Measurements from ENCODE around the gene SUCLG1.

The SUCLG1 gene

DNA sequence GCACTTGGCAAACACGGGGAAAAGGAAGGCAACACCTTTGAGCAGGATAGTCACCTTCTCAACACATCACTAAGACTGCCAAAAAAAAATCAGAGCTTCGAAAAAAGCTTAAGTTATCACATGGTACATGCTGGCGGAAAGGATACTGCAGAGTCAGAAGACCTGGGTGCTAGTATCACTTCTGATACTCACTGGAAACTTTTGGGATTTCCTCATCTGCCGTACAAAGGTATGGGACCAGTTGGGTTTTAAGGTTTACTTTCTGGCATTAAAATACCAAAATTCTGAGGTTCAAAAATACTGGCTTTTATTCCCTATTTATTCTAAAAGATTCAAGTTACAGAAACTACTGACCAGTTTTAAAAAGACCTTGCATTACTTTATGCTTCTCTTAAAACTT, 2.9 kb downstream of the SUCLG1 start:
- Histone ChIP-seq H3K4me3 (replicated peaks; ENCODE audit: insufficient read depth, low read length) (no peak overlapping the region), H3K27ac (replicated peaks) (no peak overlapping the region), H3K27me3 (ENCODE audit: insufficient read depth, poor library complexity, severe bottlenecking) (no peaks in the 10 kb centered on the region)
- no peak for TF ChIP-seq POLR2AphosphoS5 (IDR thresholded peaks at IDR 0.05; ENCODE audit: low read depth)
- TF ChIP-seq, protein P1, sequence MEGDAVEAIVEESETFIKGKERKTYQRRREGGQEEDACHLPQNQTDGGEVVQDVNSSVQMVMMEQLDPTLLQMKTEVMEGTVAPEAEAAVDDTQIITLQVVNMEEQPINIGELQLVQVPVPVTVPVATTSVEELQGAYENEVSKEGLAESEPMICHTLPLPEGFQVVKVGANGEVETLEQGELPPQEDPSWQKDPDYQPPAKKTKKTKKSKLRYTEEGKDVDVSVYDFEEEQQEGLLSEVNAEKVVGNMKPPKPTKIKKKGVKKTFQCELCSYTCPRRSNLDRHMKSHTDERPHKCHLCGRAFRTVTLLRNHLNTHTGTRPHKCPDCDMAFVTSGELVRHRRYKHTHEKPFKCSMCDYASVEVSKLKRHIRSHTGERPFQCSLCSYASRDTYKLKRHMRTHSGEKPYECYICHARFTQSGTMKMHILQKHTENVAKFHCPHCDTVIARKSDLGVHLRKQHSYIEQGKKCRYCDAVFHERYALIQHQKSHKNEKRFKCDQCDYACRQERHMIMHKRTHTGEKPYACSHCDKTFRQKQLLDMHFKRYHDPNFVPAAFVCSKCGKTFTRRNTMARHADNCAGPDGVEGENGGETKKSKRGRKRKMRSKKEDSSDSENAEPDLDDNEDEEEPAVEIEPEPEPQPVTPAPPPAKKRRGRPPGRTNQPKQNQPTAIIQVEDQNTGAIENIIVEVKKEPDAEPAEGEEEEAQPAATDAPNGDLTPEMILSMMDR (IDR thresholded peaks at IDR 0.05; ENCODE audit: insufficient read depth, low read length): no peak
- no peak for DNase-seq (ENCODE audit: low read depth in 1 of 2, low spot score in 1 of 2)

DNA sequence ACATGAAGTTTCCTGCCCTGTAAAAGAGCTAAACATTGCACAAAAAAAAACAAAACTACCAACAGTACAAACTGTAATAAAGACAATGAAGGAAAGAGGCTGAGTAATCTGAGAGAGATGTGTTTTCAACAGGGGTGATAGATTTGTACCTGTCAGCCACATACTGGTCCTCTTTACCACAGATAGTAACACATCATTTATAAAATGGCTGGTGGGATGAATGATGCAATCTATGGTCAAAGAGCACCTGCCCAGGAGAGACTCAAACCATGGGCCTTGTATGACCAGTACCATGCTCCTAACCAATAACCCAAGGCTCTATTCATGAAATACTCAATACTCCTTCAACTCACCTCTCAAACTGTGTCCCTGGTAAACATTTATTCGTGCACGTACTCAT, 4.5 kb downstream of the SUCLG1 start:
- H3K4me3 ChIP-seq (replicated peaks; ENCODE audit: insufficient read depth, low read length): no peak overlapping the region
- H3K27me3 ChIP-seq (ENCODE audit: insufficient read depth, poor library complexity, severe bottlenecking): no peaks in the 10 kb centered on the region
- TF ChIP-seq, protein P1 (IDR thresholded peaks at IDR 0.05; ENCODE audit: insufficient read depth, low read length): no peak
- TF ChIP-seq GABPA (IDR thresholded peaks at IDR 0.05; ENCODE audit: low read depth) (no peak), SPI1 (IDR thresholded peaks at IDR 0.05; ENCODE audit: borderline replicate concordance, low read depth) (no peak), POLR2AphosphoS5 (IDR thresholded peaks at IDR 0.05; ENCODE audit: low read depth) (no peak)
- TF ChIP-seq, protein P2, sequence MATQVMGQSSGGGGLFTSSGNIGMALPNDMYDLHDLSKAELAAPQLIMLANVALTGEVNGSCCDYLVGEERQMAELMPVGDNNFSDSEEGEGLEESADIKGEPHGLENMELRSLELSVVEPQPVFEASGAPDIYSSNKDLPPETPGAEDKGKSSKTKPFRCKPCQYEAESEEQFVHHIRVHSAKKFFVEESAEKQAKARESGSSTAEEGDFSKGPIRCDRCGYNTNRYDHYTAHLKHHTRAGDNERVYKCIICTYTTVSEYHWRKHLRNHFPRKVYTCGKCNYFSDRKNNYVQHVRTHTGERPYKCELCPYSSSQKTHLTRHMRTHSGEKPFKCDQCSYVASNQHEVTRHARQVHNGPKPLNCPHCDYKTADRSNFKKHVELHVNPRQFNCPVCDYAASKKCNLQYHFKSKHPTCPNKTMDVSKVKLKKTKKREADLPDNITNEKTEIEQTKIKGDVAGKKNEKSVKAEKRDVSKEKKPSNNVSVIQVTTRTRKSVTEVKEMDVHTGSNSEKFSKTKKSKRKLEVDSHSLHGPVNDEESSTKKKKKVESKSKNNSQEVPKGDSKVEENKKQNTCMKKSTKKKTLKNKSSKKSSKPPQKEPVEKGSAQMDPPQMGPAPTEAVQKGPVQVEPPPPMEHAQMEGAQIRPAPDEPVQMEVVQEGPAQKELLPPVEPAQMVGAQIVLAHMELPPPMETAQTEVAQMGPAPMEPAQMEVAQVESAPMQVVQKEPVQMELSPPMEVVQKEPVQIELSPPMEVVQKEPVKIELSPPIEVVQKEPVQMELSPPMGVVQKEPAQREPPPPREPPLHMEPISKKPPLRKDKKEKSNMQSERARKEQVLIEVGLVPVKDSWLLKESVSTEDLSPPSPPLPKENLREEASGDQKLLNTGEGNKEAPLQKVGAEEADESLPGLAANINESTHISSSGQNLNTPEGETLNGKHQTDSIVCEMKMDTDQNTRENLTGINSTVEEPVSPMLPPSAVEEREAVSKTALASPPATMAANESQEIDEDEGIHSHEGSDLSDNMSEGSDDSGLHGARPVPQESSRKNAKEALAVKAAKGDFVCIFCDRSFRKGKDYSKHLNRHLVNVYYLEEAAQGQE (IDR thresholded peaks at IDR 0.05; ENCODE audit: insufficient replicate concordance, low read depth): no peak
- DNase-seq (ENCODE audit: low read depth in 1 of 2, low spot score in 1 of 2): no peak
- no peak overlapping the region for H3K27ac ChIP-seq (replicated peaks)

DNA sequence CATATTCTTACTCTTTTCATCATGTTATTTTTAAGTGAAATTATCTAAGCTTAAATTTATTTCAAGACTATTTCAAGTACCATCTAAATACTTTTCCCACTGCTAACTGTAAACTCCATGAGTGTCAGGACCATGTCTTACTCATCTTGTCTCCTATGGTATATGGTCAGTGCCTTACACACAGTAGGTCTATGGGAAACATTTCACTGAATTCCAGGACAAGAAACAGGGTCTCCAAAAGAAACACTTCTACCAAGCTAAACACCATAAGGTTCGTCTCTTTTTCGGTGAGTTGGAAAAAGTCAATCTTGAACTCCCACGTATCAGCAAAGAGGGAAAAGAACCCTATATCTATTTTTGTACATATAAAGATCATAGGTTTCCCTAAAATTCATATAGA, 6.5 kb downstream of the SUCLG1 start:
- TF ChIP-seq POLR2AphosphoS5 (IDR thresholded peaks at IDR 0.05; ENCODE audit: low read depth) (no peak), GABPA (IDR thresholded peaks at IDR 0.05; ENCODE audit: low read depth) (no peak), SPI1 (IDR thresholded peaks at IDR 0.05; ENCODE audit: borderline replicate concordance, low read depth) (no peak)
- TF ChIP-seq, protein P1 (IDR thresholded peaks at IDR 0.05; ENCODE audit: insufficient read depth, low read length): no peak
- TF ChIP-seq, protein P2 (IDR thresholded peaks at IDR 0.05; ENCODE audit: insufficient replicate concordance, low read depth): no peak
- H3K4me3 ChIP-seq (replicated peaks; ENCODE audit: insufficient read depth, low read length): no peak overlapping the region
- DNase-seq (ENCODE audit: low read depth in 1 of 2, low spot score in 1 of 2): no peak
- no peak overlapping the region for H3K27ac ChIP-seq (replicated peaks)
- H3K27me3 ChIP-seq (ENCODE audit: insufficient read depth, poor library complexity, severe bottlenecking): no peaks in the 10 kb centered on the region

DNA sequence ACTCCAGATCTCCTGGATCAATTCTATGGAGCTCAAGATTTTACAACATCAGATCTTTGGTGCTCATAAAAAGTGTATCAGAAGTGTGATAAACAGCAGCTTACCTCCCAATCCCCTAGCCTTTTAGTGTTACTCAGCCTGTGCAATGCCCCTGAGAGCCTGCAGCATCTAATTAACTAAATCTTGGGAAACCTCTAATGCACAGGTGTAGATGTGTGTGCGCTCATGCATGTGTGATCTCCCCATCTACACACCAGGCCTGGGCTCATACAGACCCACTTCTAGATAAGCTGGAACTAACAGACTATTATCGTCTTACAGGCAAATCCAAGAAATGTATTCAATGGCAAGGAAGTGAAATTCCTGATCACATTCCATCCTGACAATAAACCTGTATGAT, 7.5 kb downstream of the SUCLG1 start:
- no peak overlapping the region for H3K27ac ChIP-seq (replicated peaks)
- no peaks in the 10 kb centered on the region for H3K27me3 ChIP-seq (ENCODE audit: insufficient read depth, poor library complexity, severe bottlenecking)
- DNase-seq (ENCODE audit: low read depth in 1 of 2, low spot score in 1 of 2): no peak
- H3K4me3 ChIP-seq (replicated peaks; ENCODE audit: insufficient read depth, low read length): no peak overlapping the region
- TF ChIP-seq POLR2AphosphoS5 (IDR thresholded peaks at IDR 0.05; ENCODE audit: low read depth): no peak
- TF ChIP-seq, protein P1 (IDR thresholded peaks at IDR 0.05; ENCODE audit: insufficient read depth, low read length): no peak
- TF ChIP-seq, protein P2 (IDR thresholded peaks at IDR 0.05; ENCODE audit: insufficient replicate concordance, low read depth): no peak
- TF ChIP-seq GABPA (IDR thresholded peaks at IDR 0.05; ENCODE audit: low read depth): no peak
- TF ChIP-seq SPI1 (IDR thresholded peaks at IDR 0.05; ENCODE audit: borderline replicate concordance, low read depth): no peak

Data from HL-60 (cell line).